ENCODE results near the gene DNM1. TPM values are rescaled to one million over a fixed set of nuclear protein-coding genes. Genes with fewer than 3 reads are reported as not detected.

Gene DNM1
- total and polyA plus RNA-seq, 2 of the 8 experiments (the other 6 are each of a cell fraction or from before 2014, with no cell fraction given), result 34.3 to 62.7 TPM

- TF ChIP-seq PHF8 (conservative IDR thresholded peaks at IDR 0.05; ENCODE audit: low read depth, low read length) (no peak), CREB1 (IDR thresholded peaks at IDR 0.05) (no peak)
These were observed 83.3 kb downstream of the DNM1 start (continued) for GRCh38 chr9:128286440-128286839.
